AG09319 (cell line): ENCODE results near the gene FBXW7.
"Not testable (repeated sequence)": the region's sequence is repeated elsewhere in the genome, so short reads cannot be mapped to it uniquely, and the experiment has no call there.

Experiments used
- DNase-seq: peaks from one replicate; pipeline ENCODE4 v3.0.0-alpha.2; 2010; ENCODE audit warnings: low read depth; ENCODE audit errors: extremely low read depth
- TF ChIP-seq, protein P1 (sequence below): IDR thresholded peaks from 2 replicates; pipeline ENCODE4 v1.5.1; 2011; ENCODE audit warnings: low read depth, mild to moderate bottlenecking, inconsistent platforms, low read length, moderate library complexity

FBXW7 gene

DNA sequence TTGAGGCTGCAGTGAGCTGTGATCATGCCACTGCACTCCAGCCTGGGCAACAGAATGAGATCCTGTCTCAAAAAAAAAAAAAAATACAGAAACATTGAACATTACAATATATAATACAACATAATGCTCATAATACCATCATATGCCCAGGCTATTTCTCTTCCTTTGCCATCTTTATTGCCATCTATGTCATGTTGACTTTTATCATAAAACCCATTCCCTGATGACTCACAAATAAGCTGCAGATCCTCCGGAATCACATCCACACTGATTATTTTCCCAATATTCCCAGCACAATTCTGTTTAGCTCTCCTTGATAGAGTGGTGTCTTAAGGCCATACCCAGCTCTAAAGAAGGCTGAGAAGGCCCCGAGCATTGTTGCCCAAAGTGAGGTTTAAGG, 9.2 kb upstream of the FBXW7 start:
- no peak for DNase-seq
- TF ChIP-seq, protein P1, sequence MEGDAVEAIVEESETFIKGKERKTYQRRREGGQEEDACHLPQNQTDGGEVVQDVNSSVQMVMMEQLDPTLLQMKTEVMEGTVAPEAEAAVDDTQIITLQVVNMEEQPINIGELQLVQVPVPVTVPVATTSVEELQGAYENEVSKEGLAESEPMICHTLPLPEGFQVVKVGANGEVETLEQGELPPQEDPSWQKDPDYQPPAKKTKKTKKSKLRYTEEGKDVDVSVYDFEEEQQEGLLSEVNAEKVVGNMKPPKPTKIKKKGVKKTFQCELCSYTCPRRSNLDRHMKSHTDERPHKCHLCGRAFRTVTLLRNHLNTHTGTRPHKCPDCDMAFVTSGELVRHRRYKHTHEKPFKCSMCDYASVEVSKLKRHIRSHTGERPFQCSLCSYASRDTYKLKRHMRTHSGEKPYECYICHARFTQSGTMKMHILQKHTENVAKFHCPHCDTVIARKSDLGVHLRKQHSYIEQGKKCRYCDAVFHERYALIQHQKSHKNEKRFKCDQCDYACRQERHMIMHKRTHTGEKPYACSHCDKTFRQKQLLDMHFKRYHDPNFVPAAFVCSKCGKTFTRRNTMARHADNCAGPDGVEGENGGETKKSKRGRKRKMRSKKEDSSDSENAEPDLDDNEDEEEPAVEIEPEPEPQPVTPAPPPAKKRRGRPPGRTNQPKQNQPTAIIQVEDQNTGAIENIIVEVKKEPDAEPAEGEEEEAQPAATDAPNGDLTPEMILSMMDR: no peak

DNA sequence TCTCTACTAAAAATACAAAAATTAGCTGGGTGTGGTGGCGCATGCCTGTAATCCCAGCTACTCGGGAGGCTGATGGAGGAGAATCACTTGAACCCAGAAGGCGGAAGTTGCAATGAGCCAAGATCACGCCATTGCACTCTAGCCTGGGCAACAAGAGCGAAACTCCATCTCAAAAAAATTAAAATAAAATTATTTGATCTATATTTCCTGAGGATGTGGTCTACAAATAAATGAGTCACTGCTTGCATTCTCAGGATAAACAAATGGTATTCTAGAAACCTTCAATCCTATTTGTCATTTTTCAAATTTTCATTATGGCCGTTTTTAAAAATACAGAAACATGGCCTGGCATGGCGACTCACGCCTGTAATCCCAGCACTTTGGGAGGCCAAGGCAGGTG, 8.6 kb upstream of the FBXW7 start:
- not testable (repeated sequence) for DNase-seq

DNA sequence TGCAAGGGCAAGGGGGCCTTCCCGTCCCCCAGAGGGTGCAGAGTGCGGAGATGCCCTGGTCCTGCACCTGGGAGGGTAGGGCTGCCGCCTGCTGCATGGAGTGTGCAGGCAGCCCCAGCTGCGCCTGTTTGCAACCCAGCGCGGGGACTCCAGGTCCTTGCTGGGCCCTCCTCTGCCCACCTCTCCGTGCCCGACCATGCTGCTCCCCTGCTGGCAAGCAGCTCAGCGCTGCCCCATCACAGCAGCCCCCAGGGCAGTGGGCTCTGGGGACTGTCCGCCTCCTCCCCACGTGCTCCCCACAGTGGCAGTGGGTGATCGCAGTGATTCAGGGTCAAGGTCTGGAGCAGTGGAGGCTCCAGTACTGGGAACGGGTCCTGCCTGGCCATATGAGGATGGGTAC, 5.0 kb upstream of the FBXW7 start:
- TF ChIP-seq, protein P1: no peak
- DNase-seq: no peak

DNA sequence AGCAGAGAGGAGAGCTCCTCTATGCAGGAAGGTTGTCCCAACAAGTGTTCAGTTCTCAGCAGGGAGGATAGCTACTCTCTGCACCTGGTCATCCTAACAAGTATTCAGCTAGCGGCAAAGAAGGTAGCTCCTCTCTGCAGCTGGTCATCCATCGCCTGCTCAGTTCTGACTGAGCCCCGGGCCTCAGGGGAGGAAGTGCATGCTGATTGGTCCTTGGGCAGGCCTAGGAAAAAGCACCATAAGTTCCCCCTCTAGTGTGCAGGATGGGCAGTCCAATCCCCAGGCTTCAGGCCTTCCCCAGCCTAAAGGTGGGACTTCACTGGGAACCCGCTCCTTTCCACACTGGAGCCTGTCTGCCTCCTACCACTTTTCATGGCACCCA, 4.4 kb upstream of the FBXW7 start:
- DNase-seq: no peak
- TF ChIP-seq, protein P1: no peak

DNA sequence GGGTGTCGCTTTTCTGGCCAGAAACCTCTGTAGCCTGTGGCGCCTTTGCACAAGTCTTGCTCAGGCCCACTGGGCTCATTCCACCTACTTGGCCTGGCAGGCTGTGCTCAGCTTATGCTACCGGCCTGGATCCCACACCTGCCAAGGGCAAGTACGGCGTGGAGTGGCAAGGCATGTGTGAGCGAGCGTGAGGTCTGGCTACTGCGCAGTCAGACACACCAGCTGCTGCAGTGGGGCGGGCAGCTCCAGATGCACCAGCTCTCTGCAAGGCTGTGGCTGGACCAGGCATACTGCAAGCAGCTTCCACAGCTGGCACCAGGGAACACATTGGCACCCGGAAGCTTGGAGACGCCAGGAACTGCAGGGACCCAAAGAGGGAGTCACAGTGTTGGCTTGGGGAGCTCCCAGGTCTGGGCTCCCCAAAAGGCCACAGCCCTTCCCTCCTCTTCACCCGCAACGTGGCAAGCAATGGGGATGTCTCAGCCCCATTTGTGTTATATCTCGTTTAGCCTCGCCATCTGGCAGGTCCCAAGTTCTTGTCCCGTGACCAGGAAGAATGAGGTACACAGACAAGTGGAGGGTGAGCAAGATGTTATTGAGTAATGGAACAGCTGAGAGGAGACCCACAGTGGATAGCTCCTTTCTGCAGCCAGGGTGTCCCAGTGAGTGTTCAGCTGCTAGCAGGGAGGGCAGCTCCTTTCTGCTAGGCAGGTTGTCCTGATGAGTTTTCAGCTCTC, 3.8 kb upstream of the FBXW7 start:
- TF ChIP-seq, protein P1: no peak
- DNase-seq: no peak

DNA sequence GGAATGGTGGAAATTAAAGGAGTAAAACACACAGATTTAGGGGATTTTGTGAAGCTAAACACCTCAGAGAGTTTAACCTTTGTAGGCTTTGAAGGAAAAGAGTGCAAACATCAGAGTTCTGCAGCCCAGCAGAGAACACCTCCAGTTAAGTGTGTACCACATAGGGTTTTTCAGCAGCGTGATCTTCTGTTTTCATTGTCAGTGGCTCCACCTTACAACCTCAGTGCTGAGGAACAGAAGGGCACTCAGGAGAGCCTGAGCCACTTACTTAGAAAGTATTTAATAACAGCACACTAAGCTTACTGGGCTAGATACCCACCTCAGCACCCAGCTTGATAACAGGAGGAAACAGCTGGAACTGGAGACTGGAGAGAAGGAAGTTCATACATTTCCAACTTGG, 2.0 kb upstream of the FBXW7 start:
- no peak for DNase-seq
- TF ChIP-seq, protein P1: no peak

DNA sequence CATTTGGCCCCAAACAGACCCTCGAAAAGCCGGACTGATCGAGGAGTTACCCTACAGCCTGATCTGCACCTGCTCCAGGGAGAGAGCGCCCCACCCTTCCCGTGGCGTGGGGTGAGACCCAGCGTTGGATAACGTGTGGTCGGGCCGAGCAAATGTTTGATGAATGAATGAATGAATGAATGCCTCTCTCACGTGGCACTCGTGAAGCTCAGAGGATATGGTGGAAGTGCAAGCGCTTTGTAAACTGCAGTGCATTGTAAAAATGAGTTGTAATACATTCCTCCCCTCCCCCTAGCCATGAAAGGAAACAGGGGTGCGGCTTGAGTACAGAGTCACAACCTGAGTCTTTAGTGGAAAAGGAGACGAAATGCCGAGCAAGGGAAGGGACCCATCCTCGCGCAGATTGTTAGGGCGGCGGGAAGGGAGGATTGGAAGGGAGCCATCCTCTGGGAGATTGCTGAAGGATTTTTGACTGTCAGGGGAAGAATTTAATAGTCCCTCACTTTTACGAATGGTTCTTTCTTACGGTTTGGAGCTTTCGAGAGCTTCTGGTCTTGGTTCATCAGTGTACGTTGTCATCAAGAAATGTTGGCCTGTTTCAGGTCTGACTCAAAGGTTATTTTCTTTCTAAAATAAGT, 772 bp upstream of the FBXW7 start:
- TF ChIP-seq, protein P1: no peak
- no peak for DNase-seq
